ENCODE measurements around the gene ZFP1.
"Not testable (repeated sequence)": the region's sequence is repeated elsewhere in the genome, so short reads cannot be mapped to it uniquely, and the experiment has no call there.

ZFP1 gene

DNA sequence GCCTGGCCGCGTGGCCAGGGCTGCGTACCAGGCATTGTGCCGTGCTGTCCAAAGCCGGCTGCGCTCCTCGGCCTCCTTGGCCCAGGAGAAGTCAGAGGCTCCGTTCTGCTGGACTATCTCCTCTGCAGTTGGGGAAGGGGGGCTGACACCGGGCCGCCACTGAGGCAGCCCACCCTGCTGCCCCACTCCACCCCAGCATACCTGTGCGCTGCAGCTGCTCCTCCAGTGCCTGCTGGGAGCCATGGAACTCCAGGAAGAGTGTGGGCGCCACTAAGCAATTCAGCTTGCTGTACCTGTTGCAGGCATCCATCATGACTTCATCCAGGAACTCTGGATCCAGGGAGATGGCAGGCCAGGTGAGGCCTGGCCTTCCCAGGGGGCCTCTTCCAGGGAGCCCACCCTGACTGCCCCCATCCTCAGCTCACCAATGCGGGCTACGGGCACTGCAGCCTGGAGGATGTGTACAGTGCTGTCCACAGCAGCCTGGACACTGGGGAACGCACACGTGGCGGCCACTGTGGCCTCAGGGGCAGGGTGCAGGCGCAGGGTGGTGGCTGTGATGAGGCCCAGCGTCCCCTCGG lies 34.7 kb upstream of the ZFP1 start:
- DNase-seq, result no peak

DNA sequence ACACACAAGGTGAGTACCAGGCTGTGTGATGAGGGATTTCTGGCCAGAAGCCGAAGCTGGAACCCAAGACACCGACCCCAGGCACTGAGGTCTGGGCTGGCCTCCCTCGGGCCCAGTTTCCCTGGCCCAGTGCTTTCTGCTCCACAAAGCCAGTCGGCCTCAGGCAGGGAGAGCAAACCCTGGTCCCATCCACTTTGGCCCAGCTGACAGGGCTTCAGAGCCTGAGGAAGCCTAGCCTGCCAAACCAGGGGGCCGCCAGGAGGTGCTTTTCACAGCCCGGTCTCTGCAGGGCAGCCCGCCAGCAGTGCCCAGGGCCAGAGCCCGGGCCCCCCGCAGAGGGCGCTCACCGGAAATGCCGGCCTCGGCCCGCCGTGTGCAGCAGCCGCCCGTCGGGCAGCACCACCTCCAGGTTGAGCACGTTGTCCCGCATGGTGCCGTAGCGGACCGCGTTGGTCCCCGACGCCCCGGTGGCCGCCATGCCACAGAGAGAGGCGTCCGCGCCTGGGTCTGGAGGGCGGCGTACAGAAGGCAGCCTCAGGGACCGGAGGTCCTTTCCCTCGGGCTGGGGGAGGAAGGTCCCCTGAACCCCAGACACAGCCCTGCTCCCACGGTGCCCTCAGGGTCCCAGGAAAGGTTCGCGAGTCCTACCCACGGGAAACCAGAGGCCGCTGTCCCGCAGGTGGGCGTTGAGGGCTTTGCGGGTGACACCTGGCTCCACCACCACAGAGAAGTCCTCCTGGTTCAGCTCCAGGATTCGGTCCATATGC lies 34.0 kb upstream of the ZFP1 start:
- DNase-seq, result no peak

DNA sequence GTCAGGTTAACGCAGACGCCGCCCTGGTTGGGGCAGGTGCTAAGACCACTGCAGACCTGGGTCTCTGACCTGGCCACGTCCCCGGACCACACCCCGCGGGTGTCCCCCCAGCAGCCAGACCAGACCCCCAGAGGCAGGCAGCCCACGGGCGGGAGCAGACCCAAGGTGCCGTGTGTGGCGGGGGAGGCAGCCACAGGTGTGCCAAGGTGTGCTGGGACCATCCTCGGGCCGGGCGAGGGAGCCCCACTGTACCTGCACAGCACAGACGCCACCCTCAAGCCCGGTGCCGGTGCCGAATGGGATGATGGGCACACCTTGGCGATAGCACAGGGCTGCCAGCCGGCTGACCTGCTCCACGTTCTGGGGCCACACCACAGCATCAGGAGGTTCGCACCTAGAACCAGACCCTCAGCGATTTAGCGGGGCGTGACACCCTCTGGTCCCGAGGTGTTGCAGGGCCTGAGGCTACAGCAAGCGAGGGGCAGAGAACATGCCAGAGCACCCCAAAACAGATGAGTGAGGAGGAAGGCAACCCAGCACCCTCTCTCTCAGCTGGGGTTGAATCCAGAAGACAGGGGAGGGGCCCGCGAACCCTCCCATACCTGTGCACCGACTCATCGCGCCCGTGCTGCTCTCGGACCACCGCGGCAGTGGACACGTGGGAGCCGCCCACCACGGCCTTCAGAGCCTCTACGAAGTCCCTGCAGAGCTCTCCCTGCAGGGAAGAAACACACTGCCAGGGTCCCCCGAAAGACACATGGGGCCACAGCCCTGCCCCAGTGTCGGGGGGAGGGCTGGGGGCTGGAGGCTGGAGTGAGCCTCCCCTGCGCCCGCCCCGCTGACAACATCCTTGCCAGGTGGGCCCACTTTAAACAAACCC lies 33.1 kb upstream of the ZFP1 start:
- DNase-seq, result no peak

- peak; percentile 38 for DNase-seq
Measured at GRCh38 chr16:75116081-75116910, 32.0 kb upstream of the ZFP1 start, which contains the start of gene LDHD. TSS of gene LDHD (minus strand) at chr16:75116780. CDS start at chr16:75116720, 60 bp downstream.

DNA sequence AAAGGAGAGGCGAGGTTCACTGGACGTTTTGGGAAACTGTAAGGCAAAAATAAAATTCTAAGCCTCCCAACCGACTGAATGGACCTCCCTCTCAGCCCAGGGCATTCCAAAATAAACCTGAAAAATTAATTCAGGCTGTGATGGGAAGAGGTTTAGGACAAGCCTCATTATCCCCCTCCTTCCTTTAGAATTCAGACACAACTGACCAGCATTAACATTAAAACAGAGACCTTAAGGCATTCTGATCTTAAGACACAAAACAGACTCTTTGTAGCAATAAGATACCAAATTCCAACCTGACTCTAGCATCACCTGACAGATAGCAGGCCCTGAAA lies 31.4 kb upstream of the ZFP1 start:
- DNase-seq, result no peak

GRCh38 chr16:75118943-75119539 lies 29.3 kb upstream of the ZFP1 start:
- no peak for DNase-seq

DNA sequence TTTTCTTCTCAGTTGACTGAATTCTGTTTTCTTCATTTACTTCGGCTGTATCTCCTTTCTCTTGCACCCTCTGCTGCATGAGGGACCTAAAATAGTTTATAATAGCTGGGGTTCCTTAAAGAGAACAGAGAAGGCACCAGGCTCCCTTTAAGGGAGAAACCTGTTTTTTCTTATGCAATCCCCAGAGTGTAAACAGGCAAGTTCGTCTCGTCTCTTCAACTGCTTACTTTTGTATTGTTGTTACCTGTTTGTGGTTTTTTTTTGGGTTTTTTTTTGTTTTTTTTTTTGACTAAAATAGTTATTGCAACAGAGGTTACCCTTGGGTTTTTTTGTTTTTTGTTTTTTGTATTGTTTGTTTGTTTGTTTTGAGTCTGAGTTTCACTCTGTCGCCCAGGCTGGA lies 28.1 kb upstream of the ZFP1 start:
- DNase-seq, result no peak

- DNase-seq, result no peak
Measured at GRCh38 chr16:75121949-75122568, 26.3 kb upstream of the ZFP1 start.

GRCh38 chr16:75122609-75123008 lies 25.7 kb upstream of the ZFP1 start:
- DNase-seq, result no peak

DNA sequence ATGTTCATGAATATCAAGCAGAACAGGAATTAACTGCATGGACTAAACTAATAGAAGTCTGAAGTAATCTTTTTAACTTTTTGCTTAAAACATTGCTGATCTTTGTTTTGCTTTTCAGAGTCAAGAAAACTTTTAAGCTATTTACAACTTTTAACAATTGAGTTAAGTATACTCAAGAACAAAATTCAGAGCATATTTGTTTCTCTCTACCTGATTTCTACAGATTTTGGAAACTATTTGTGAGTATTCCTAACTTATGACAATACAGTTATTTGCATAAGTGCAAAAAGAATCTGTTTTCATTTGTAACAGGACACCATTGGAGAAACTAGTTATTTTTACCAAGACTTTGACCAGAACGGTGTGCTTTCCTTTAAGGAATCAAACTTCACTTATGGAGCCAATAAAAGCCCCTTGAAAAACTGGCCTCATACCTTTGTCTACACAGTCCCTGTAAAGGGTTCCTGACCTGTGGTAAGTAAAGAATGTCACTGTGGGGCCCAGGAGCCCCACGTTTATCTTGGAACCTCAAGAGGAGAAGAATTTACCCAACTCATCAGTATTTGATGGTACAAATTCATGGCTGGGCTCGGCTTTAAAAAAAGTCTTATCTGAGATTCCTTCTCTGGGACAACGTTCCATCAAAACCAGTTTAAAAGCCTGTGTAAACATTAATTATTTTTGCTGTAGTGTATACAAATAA lies 20.5 kb upstream of the ZFP1 start:
- no peak for DNase-seq

- DNase-seq, result not testable (repeated sequence)
Measured at GRCh38 chr16:75129421-75130149, 18.7 kb upstream of the ZFP1 start.

DNA sequence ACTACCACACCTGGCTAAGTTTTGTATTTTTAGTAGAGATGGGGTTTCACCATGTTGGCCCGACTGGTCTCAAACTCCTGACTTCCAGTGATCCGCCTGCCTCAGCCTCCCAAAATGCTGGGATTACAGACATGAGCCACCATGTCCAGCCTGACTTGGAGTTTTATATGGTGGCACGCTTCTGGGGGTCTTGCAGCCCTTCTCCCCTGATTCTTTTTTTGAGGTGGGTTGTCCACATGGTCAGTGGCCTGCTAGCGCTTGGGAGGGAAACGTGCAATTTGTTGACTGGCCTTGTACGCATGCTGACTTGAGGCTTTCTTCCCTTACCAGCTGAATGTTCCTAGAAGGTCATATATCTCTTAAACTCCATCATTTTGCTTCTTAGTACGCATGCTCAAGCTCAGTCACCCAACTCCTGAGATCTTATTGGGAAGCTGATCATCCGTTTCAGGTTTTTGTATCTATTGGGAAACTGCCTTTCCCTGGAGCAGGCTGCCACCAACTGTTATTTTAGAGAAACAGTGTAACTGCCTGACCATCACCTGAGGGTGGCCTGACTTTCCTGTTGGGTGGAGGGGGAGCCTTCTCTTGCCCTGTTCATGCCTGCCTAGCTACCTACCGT lies 18.1 kb upstream of the ZFP1 start:
- DNase-seq, result no peak

- DNase-seq, result no peak
Measured at GRCh38 chr16:75131081-75131480, 17.2 kb upstream of the ZFP1 start.

DNA sequence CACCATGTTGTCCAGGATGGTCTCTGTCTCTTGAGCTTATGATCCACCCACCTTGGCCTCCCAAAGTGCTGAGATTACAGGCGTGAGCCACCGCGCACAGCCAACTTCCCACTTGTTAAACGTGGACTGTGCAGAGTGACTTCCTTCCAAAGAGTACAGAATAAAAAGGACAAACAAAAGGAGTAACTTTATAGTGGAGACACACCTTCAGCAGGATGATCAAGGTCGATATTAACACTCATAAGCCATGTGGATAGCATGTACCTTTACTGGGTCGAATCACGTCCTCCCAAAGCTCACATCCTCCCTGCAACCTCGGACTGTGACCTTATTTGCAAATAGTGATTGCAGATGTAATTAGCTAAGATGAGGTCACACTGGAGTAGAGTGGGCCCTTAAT lies 10.1 kb upstream of the ZFP1 start:
- DNase-seq, result no peak

DNA sequence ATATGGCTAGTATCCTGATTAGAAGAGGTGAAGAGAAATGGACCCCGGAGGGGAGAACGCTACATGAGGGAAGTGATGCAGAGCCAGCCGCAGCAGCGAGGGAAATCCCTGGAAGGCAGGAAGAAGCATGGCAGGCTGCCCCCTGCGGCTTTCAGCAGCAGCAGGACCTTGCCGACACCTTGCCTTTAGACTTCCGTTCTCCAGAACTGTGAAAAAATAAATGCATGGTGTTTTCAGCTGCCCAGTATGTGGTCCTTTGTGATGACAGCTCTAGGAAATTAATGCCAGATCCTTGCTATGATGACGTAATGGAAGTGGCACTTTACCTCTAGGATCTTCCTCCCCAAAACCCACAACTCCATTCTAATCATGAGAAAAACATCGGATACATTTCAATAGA lies 9.7 kb upstream of the ZFP1 start:
- no peak for DNase-seq

DNA sequence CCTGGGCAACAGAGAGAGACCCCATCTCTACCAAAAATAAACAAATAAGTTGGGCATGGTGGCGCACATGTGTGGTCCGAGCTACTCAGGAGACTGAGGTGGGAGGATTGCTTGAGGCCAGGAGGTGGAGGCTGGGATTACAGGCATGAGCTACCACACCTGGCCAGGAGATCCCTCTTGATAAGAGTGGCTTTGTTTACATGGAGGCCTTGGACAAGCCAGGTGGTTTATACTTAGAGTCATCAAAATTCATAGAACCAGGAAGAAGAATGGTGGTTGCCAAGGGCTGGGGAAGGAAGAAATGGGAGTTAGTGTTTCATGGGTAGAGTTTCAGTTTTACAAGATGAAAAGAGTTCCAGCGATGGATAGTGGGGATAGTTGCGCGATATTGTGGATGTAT lies 8.8 kb upstream of the ZFP1 start:
- no peak for DNase-seq

DNA sequence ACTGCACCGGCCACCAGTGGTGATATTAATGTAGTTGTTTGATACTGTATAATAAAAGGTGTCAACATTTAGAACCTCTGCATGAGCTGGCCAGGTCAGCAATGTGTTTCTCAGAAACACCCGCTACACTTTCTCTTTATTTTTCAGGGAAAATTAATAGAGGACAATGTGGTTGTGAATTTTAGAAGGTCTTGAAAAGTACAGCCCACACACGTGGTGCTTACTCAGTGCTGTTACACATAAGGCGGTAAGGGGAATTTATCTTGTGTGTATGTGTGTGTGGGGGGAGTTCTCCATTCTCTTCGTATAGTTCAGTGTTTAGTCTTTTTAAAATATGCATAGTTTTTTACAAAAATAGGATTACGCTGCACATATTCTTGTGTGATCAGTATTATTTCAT lies 4.4 kb upstream of the ZFP1 start:
- DNase-seq, result no peak

DNA sequence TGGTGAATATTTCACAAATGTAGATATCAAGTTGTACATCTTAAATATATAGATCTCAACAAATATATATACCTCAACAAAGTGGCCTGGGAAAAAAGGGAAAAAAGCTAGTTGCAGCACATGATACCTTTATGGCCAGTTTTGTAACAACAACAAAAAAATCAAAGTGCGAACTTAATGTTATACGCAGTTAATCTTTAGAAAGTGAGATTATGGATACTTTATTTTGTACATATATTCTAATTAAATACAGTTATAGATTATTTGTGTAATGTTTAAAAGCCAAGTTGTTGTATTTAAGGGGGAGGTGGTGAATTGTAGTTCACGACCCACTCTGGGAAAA lies 385 bp upstream of the ZFP1 start:
- no peak for DNase-seq

DNA sequence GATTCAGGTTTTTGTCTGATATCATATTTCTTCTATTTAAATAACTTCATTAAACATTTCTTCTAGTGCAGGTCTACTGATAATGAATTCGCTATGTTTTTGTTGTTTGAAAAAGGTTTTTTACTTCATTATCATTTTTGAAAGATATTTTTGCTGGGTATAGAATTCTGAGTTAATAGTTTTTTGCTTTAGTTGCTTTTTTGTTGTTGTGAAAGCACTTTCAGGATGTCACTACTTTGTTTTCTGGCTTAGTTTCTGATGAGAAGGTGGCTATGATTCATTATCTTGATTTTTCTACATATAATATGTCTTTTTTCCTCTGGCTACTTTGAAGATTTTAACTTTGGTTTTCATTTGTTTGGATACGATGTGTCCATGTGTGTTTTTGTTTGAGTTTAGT lies 3.5 kb downstream of the ZFP1 start:
- no peak for DNase-seq

DNA sequence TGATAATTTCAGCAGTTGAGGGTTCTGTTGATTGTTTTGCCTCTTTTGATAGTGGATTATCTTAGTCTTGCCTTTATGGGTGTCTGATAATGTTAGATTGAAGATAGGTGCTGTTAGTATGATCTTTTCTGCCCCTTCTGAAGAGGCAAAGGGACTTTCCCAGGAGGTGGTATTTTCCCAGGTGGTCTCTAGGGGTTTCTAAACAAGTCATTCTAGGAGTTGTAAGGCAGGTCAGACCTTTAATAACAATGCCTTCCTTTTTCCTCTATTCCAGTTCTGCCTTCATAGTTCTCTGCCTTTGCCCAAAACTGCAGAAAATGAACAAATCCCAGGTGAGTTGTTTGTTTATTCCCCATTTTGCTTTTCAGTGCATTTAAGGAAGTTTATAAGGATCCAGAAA lies 4.3 kb downstream of the ZFP1 start:
- no peak for DNase-seq
